Mesodermal cell (in vitro differentiated cells): Measurements from ENCODE around the gene GDAP1L1. TPM values are rescaled to one million over a fixed set of nuclear protein-coding genes. Genes with fewer than 3 reads are reported as not detected.

ENCODE experiments used
- H3K27ac ChIP-seq: 2 replicates; pipeline ENCODE4 v1.7.0; 2013; ENCODE audit warnings: mild to moderate bottlenecking, low read depth, low read length, moderate library complexity; ENCODE audit not compliant: severe bottlenecking
- H3K36me3 ChIP-seq: 2 replicates; pipeline ENCODE4 v1.7.1; 2013; ENCODE audit warnings: mild to moderate bottlenecking, low read length, moderate library complexity; ENCODE audit not compliant: control insufficient read depth, insufficient read depth
- H3K4me1 ChIP-seq: one replicate; pipeline ENCODE4 v1.7.1; 2013; ENCODE audit warnings: mild to moderate bottlenecking, low read length; ENCODE audit not compliant: insufficient read depth, control insufficient read depth, poor library complexity, severe bottlenecking
- H3K4me3 ChIP-seq: 2 replicates; pipeline ENCODE4 v1.7.0; 2013; ENCODE audit warnings: low read length, control low read depth, mild to moderate bottlenecking; ENCODE audit not compliant: insufficient read depth, poor library complexity, severe bottlenecking; ENCODE audit errors: extremely low read depth
- H3K9me3 ChIP-seq: 2 replicates; pipeline ENCODE4 v1.7.1; 2013; ENCODE audit warnings: mild to moderate bottlenecking, low read length, moderate library complexity; ENCODE audit not compliant: control insufficient read depth
- WGBS, 2 experiments: methylation state at CpG; one replicate each; pipeline ENCODE4 v1.1.5; 2013; ENCODE audit warnings: missing lambda C conversion rate in 2 of 2; ENCODE audit not compliant: insufficient coverage in 2 of 2; 5-methylcytosine and 5-hydroxymethylcytosine counted together
- polyA plus RNA-seq, 2 experiments: library from polyadenylated mRNA; stranded (reverse); fragments of 50-300 nt; gene quantifications; one replicate each; pipeline ENCODE4 v1.2.3, GENCODE V29; 2013

Gene GDAP1L1
- polyA plus RNA-seq (2013, experiment 1 of 2): 5.6 TPM
- 3.5 TPM for polyA plus RNA-seq (2013, experiment 2 of 2)

GRCh38 chr20:44247131-44247571 is at the start of gene GDAP1L1:
TSS of gene GDAP1L1 (plus strand) at chr20:44247308. CDS start at chr20:44247335, 27 bp downstream.
- Histone ChIP-seq H3K4me3 (peak within 1 kb of the TSS; percentile 48), H3K9me3 (no peaks in the 10 kb centered on the region), H3K36me3 (no peaks in the 10 kb centered on the region), H3K27ac (no peak within 1 kb of the TSS), H3K4me1 (peaks cover 3% of the 10 kb centered on the region)
- WGBS, 2 experiments: 0% methylated on average over 14 to 20 of the region's 32 CpGs

- Histone ChIP-seq H3K4me1 (no peaks in the 10 kb centered on the region), H3K9me3 (no peaks in the 10 kb centered on the region), H3K4me3 (no peak overlapping the region), H3K36me3 (peaks cover 66% of the 10 kb centered on the region), H3K27ac (no peak overlapping the region)
- WGBS, 2 experiments: 97 to 100% methylated on average over 3 of the region's 4 CpGs
Observed at GRCh38 chr20:44198872-44199271, 48.2 kb upstream of the GDAP1L1 start.

GRCh38 chr20:44199877-44200276 is 47.2 kb upstream of the GDAP1L1 start:
- Histone ChIP-seq H3K9me3 (no peaks in the 10 kb centered on the region), H3K36me3 (peaks cover 66% of the 10 kb centered on the region), H3K4me1 (peaks cover 8% of the 10 kb centered on the region), H3K4me3 (no peak overlapping the region), H3K27ac (no peak overlapping the region)
- WGBS, 2 experiments: 96 to 97% methylated on average over 4 of the region's 4 CpGs

GRCh38 chr20:44200371-44200770 is 46.7 kb upstream of the GDAP1L1 start:
- peaks cover 69% of the 10 kb centered on the region for H3K36me3 ChIP-seq
- H3K27ac ChIP-seq: no peak overlapping the region
- H3K4me3 ChIP-seq: no peak overlapping the region
- H3K4me1 ChIP-seq: peaks cover 8% of the 10 kb centered on the region
- no peaks in the 10 kb centered on the region for H3K9me3 ChIP-seq
- 80 to 100% methylated on average over 1 to 2 of the region's 4 CpGs for WGBS, 2 experiments

GRCh38 chr20:44200983-44201382 is 46.1 kb upstream of the GDAP1L1 start:
- H3K4me1 ChIP-seq: peaks cover 8% of the 10 kb centered on the region
- H3K27ac ChIP-seq: no peak overlapping the region
- no peak overlapping the region for H3K4me3 ChIP-seq
- peaks cover 71% of the 10 kb centered on the region for H3K36me3 ChIP-seq
- H3K9me3 ChIP-seq: no peaks in the 10 kb centered on the region
- WGBS, 2 experiments: 71% methylated on average over 1 of the region's 2 CpGs; no CpG with 5 or more reads in 1 of the 2 experiments

- Histone ChIP-seq H3K36me3 (peaks cover 58% of the 10 kb centered on the region), H3K27ac (no peak overlapping the region), H3K4me3 (no peak overlapping the region), H3K4me1 (peaks cover 18% of the 10 kb centered on the region), H3K9me3 (no peaks in the 10 kb centered on the region)
- WGBS, 2 experiments: 100% methylated on average over 1 of the region's 2 CpGs; no CpG with 5 or more reads in 1 of the 2 experiments
Observed at GRCh38 chr20:44203161-44203560, 43.9 kb upstream of the GDAP1L1 start.

- WGBS, 2 experiments: 100% methylated on average over 4 of the region's 4 CpGs; no CpG with 5 or more reads in 1 of the 2 experiments
- peaks cover 18% of the 10 kb centered on the region for H3K4me1 ChIP-seq
- no peaks in the 10 kb centered on the region for H3K9me3 ChIP-seq
- peaks cover 51% of the 10 kb centered on the region for H3K36me3 ChIP-seq
- no peak overlapping the region for H3K4me3 ChIP-seq
- peak overlapping the region; percentile 61 for H3K27ac ChIP-seq
Observed at GRCh38 chr20:44204156-44204831, 42.8 kb upstream of the GDAP1L1 start.

- no peak overlapping the region for H3K4me3 ChIP-seq
- H3K36me3 ChIP-seq: peaks cover 45% of the 10 kb centered on the region
- no peaks in the 10 kb centered on the region for H3K9me3 ChIP-seq
- WGBS, 2 experiments: 89 to 93% methylated on average over 8 of the region's 10 CpGs
- peak overlapping the region; percentile 61 for H3K27ac ChIP-seq
- H3K4me1 ChIP-seq: peaks cover 18% of the 10 kb centered on the region
Observed at GRCh38 chr20:44204832-44205215, 42.3 kb upstream of the GDAP1L1 start.

- Histone ChIP-seq H3K4me3 (no peak overlapping the region), H3K9me3 (no peaks in the 10 kb centered on the region), H3K4me1 (peaks cover 18% of the 10 kb centered on the region), H3K36me3 (peaks cover 33% of the 10 kb centered on the region), H3K27ac (no peak overlapping the region)
Observed at GRCh38 chr20:44206132-44206531, 41.0 kb upstream of the GDAP1L1 start.

GRCh38 chr20:44207126-44207723 is 39.9 kb upstream of the GDAP1L1 start:
- H3K36me3 ChIP-seq: peaks cover 23% of the 10 kb centered on the region
- peaks cover 25% of the 10 kb centered on the region for H3K4me1 ChIP-seq
- 100% methylated on average over 2 of the region's 3 CpGs; no CpG with 5 or more reads in 1 of the 2 experiments for WGBS, 2 experiments

GRCh38 chr20:44208165-44208564 is 38.9 kb upstream of the GDAP1L1 start:
- no CpG with 5 or more reads among the region's 7 CpGs for WGBS, 2 experiments
- peak overlapping the region; percentile 80 for H3K4me3 ChIP-seq
- H3K4me1 ChIP-seq: peaks cover 25% of the 10 kb centered on the region
- no peaks in the 10 kb centered on the region for H3K9me3 ChIP-seq
- H3K36me3 ChIP-seq: peaks cover 17% of the 10 kb centered on the region
- no peak overlapping the region for H3K27ac ChIP-seq

More at GRCh38 chr20:44207126-44207723, 39.9 kb upstream of the GDAP1L1 start:
- H3K4me3 ChIP-seq: no peak overlapping the region
- no peak overlapping the region for H3K27ac ChIP-seq
- H3K9me3 ChIP-seq: no peaks in the 10 kb centered on the region
